ENCODE results near the gene HSF4.

Gene HSF4

DNA sequence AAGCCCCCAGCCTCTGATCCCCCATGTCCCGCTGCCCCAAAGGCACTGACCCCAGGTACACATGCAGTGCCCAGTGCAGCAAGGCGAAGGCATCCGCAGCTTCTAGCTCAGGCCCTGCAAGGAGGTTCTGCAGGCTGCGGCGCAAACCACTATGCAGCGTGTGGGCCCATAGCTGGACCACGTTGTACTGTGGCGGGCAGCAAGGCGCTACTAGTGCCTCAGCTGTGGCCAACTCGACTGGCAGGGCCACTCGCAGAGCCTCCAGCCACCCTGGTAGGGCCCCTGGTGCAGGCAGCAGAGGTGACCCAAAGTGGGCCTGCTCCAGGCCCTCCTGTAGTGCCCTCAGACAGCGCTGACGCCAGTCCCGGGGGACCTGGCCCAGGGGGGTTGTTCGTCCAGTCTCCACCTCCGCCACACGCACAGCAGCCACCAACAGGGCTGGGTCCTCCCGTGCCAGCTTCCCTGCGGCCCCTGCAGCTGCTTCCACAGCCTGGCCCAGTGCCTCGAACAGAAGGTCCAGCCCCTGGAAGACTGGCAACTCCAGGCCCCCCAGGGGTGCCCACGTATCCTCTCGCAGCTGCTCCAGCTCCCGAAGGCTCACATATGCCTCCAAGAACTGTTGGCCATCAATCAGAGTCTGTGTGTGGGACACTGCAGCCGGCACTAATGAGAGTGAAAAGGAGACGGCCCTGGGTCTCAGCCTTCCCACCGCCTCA lies 22.8 kb downstream of the HSF4 start:
- no peak for DNase-seq

DNA sequence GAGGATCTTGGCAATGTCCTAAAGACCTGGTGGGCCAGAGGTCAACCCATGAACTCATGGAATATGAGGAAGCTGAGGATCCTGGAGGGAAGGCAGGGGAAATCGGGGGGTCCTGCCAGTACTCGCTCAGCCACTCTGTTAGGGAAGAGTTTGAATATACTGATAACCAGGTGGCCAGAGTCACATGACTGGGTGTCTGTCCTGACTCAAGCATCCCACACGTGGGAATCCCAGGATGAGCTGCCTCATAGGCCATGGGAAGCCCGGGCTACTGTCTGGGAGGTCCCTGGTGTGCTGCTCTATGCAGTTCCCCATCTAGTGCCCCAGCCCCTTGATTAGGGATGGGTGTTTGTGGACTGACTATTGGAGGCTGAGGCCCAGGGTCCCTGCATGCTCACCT lies 23.8 kb downstream of the HSF4 start:
- DNase-seq: no peak

DNA sequence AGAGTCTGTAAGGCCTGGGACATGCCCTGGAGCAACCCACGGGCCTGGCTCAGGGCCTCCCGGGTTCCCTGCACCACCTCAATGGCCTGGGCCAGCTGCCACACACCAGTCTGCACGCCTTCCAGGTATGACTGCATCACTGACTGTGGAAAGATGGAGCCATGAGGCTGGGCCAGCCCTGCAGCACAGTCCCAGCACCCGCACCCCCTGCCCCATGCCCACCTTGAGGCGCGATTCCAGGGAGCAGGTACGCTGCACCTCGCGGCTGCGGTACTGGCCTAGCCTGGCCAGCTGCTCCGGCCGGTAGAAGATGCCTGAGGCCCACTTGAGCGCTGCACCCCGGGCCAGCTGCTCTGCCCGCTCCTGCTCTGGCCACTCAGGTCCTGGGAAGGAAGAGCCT lies 24.3 kb downstream of the HSF4 start:
- DNase-seq: no peak

DNA sequence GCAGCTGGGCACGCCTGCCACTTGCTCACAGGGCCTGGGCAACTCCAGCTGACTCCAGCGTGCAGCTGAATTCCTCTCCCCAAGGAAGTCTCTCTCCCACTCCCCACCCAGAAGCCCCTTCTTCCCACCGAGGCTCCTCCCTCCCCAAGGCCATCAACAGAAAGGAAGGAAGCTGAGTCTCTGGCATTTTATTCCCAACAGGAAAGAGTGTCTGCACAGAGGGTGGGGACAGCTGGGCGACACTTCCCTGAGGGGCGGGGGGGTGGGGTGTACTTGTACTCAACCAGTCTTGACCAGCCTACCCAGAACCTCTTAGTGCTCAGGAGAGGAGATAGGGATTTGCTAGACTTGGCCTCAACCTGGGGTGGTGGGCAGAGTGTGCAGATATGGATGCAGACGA lies 25.5 kb downstream of the HSF4 start, which contains the start of gene EXOC3L1:
EXOC3L1 (minus strand) TSS at position 96 of the 400 bp plus-strand sequence. CDS start 460 bp downstream, outside the sequence.
- no peak for DNase-seq

DNA sequence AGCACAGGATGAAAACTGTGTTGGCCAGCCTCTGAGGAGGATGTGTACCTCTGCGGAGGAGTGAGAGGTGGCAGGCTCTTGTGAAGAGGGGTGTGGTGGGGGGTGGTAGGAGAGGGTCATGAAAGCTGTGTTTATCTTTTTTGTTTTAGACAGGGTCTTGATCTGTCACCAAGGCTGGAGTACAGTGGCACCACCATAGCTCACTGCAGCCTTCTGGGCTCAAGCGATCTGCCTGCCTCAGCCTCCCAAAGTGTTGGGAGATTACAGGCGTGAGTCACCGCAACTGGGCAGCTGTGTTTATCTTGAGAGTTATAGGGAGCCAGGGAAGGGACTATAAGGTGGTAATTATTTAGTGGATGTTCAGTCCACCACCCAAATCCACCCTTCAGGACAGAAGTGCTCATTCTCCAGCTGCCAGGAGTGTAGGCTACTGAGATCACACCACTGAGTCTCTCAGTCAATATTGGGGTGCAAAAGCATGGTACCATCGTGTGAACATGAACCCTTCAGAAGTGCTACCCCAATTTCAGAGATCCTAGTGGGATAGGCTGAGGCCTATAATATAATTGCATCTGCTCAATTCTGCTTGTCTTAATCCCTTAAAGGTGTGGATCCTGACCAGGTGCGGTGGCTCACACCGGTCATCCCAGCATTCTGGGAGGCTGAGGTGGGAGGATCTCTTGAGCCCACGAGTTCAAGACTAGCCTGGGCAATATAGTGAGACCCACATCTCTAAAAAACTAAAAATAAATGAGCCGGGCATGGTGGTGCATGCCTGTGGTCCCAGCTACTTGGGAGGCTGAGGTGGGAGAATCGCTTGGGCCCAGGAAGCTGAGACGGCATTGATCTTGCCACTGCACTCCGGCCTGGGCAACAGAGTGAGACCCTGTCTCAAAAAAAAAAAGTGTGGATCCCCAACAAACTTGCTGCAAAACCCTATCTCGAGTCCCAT lies 26.2 kb downstream of the HSF4 start:
- DNase-seq: no peak

DNA sequence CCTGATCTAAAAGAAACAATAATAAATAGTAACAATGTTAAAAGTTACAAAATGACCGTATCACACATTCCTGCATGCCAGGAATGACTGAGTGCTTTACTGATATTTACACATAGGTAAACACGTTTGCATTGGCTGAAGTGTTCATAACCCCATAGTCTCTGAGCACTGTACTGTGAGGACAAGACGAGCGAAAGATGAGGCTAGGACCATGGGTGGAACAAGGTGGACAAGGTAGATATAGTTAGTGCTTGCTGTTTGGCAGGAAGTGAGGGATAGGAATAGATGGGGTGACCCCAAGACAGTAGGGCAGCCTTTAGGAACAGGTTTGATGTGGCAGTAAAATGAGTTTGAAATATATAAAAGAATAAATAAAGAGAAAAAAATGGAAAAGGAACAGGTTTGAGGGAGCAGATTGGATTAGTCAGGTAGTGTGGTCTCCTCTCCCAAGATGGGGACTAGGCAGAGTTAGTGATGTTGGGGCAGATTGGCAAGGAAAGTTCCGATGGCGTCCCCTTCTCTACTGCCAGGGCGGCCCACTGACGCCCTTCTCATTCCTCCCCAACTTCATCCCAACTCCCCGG lies 27.0 kb downstream of the HSF4 start:
- no peak for DNase-seq

DNA sequence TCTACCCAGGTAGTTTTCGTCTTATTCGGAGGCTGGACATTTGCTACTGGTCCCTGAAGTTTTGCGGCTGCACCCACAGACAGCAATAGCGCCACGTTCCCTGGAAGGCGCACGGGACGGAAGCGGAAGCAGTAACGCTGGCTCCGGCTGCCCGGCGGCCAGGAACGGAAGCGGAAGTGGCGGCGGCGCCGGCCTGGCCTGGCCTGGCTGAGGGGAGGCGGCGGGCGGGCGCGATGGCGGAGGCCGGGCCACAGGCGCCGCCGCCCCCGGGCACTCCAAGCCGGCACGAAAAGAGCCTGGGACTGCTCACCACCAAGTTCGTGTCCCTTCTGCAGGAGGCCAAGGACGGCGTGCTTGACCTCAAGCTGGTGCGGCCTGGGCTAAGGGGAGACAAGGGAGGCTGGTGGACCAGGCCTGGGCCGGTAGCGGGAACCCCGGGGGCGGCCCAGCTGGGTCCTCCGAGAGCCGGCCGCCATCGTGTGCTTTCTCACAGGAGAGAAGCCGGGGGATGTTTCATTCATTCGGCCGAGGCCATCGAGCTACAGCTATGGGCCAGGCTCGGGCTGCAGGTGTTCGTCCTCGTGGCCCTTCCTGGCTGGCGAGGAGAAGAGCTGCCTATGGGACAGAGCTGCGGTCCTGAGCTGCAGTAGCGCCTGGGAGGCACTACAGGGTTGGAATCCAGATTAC lies 27.6 kb downstream of the HSF4 start, which contains the start of gene E2F4:
E2F4 (plus strand) TSS at position 161 of the 687 bp plus-strand sequence; CDS start at position 234, 73 bp downstream.
- DNase-seq: peak; percentile 71

DNA sequence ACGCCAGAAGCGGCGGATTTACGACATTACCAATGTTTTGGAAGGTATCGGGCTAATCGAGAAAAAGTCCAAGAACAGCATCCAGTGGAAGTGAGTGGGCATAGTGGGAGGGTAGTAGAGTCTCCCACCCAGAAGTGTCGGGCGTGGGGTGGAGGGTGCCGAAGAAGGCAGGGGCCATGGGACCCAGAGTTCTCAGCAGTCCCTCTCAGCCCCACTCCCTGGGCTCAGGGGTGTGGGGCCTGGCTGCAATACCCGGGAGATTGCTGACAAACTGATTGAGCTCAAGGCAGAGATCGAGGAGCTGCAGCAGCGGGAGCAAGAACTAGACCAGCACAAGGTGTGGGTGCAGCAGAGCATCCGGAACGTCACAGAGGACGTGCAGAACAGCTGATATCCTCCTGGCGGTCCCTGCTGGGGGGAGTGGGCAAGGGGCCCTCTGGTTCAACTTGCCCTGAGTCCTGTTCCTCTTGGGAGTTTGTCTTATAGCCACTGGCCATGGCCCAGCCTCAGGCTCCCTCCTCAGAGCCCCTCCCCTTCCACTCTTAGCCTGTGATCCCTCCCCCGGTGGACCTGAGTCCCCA lies 28.3 kb downstream of the HSF4 start:
- DNase-seq: no peak

DNA sequence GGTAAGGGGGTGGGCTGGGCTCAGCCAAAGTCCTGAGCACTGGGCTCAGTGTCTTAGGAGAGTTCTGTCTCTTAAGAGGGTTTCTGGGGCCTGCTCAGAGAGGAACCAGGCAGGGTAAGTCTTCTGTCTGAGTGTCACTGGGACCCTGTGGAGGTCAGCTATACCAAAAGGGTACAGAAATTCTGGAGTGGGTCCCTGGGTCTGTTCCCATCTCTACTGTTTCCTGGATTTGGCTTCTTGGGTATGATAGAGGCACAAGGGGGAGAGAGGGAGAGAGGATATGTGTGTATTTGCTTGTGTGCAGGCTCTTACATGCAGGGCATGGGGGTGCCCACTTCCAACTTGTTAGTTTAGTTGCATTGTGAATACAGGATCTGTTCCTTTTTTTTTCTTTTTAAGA lies 29.0 kb downstream of the HSF4 start:
- no peak for DNase-seq

DNA sequence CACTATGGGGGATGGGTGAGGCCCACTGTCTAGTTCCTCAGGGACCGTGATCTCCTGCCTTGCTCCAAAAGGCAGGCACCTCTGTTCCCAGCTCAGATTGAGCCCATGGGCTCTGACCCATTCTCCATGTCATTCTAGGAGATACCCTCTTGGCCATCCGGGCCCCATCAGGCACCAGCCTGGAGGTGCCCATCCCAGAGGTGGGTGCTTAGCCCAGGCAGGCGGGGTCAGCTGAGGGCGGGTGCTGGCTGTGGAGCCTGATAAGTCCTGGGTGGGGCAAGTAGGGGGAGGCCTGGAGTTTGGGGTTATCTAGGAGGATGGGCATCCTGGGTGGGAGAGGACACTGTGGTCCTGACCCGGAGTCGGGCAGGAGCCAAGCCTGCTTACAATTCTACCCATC lies 29.7 kb downstream of the HSF4 start:
- no peak for DNase-seq

DNA sequence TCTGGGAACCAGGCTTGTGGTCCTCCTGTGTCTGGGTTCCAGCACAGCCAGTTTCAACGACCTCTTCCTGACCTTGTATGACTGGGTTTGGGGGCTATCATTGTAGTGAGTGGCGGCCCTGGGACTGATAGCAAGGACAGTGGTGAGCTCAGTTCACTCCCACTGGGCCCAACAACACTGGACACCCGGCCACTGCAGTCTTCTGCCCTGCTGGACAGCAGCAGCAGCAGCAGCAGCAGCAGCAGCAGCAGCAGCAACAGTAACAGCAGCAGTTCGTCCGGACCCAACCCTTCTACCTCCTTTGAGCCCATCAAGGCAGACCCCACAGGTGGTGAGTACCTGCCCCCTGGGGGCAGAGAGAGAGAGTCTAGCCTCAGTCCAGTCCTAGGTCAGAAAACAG lies 31.1 kb downstream of the HSF4 start:
- no peak for DNase-seq

DNA sequence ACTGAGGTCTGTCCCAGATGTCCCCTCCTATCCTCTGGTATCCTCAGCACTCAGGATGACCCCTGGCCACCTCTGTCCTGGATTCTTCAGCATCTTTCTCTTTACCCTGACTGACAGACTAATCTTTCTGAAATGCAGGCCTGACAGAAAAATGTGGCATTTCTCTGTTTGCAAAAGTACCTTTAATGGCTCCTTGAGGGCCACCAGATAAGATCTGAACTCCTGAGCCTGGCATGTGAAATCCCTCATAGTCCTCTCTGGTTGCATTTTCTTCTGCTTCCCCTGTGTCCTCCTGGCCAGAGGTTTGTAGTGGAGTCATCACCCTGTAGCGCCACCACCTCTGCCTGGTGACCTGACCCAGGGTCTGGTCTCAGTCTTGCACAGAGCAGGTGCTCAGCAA lies 32.3 kb downstream of the HSF4 start:
- DNase-seq: no peak

DNA sequence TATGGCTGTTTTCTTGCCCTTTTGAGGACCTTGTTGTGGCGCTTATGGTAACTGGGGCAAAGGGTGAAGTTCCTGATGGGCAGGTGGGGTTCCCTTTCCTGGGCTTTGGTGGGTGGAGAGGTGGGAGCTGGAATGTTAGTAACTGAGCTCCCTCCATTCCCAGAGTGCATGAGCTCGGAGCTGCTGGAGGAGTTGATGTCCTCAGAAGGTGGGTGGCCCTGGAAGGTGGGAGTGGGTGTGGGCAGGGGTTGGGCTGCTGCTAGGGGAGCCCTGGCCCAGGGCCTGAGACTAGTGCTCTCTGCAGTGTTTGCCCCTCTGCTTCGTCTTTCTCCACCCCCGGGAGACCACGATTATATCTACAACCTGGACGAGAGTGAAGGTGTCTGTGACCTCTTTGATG lies 33.2 kb downstream of the HSF4 start:
- DNase-seq: no peak

DNA sequence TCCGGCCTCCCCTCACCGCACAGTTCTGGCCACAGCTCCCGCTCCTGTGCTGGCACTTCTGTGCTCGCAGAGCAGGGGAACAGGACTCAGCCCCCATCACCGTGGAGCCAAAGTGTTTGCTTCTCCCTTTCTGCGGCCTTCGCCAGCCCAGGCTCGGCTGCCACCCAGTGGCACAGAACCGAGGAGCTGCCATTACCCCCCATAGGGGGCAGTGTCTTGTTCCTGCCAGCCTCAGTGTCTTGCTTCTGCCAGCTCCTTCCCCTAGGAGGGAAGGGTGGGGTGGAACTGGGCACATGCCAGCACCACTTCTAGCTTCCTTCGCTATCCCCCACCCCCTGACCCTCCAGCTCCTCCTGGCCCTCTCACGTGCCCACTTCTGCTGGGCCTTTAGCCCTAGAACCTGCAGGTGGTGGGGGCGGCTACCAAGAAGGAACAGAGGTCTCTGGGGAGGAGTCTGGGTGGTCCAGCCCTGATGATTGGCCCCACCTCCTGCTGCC lies 33.7 kb downstream of the HSF4 start:
- no peak for DNase-seq

DNA sequence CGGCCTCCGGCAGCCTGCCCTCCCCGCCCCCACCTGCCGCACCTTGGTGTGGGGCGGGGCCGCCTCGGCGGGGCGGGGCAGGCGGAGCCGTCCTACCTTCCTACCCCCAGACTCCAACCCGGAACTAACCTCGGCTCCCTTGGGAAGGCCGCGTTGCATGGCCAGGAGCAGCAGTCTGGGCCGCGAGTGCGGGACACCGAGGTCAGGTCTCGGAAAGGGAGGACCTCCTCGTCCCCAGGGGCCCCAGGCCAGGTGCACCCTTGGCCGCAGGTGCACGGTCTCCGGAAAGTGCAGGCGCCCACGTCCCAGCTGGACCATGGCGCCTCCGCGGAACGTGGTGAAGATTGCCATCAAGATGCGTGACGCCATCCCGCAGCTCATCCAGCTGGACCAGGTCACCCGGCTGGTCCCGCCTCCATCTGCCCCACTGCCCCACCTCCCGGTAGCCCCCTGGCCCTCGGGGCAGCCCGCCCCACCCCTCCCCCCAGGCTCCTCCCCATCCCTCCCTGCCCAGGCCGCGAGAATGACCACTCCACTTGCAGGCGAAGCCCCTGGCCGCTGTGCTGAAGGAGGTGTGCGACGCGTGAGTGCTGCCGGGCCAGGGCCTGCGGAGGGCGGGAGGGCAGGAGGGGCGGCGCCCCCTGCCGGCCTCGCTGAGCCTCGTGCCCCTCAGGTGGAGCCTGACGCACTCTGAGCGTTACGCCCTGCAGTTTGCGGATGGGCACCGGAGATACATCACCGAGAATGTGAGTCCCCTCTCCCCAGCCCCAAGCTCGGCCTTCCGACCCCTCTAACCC lies 34.7 kb downstream of the HSF4 start, which contains the start of gene ELMO3:
ELMO3 (plus strand) TSS at position 121 of the 797 bp plus-strand sequence; CDS start at position 317, 196 bp downstream.
- no peak for DNase-seq

DNA sequence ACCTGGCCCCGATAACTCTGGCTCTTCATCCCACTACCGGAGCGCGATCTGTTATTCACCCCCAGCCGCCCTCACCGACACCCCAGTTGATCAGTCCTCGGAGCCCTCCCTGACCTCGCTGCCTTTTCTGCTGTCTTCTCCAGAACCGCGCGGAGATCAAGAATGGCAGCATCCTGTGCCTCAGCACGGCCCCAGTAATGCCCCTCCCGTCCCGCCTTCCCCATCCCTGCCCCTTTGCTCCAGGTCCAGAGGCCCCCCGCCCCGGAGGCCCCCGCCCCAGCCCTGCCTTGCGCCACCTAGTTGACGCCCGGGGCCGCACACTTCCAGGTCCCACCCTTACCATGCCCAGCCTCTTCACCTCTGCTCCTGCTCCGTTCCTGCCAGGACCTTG lies 35.3 kb downstream of the HSF4 start:
- no peak for DNase-seq

DNA sequence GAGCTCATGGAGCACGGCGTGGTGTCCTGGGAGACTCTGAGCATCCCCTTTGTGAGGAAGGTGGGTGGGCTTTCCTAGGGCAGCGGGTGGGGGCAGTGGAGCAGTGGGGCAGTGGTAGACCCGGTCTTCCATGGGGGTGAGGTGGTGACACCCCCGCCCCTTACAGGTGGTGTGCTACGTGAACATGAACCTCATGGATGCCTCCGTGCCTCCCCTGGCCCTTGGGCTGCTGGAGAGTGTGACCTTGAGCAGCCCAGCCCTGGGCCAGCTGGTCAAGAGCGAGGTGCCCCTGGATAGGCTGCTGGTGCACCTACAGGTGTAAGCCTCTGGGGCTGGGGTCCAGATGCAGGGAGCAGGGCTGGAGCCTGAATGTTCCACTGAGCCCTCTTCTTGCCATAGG lies 35.9 kb downstream of the HSF4 start:
- no peak for DNase-seq

DNA sequence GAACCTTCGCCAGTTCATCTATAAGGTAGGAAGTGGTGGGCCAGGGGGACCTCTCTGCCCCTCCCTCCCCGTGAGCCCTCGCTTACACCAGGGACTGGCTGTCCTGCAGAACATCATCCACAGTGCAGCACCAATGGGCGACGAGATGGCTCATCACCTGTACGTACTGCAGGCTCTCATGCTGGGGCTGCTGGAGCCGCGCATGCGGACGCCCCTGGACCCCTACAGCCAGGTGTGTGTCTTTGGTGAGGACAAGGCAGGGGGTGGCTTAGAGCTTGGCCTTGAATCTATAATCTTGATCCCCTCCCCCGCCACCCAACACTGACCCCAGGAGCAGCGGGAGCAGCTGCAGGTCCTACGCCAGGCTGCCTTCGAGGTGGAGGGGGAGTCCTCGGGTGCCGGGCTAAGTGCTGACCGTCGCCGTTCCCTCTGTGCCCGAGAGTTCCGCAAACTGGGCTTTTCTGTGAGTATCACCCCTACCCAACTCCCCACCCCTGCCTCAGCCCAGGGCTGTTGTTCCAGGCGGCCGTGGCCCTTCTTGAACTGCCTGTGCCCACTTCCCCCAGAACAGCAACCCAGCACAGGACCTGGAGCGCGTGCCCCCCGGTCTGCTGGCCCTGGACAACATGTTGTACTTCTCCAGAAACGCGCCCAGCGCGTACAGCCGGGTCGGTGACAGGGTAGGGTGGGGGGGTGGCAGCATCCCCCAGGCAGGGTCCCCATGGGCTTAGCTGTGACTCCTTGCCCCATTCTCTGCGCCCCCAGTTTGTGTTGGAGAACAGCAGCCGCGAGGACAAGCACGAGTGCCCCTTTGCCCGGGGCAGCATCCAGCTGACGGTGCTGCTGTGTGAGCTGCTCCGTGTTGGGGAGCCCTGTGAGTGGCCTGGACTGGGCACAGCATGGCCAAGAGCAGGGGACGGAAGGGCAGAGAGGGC lies 37.1 kb downstream of the HSF4 start:
- no peak for DNase-seq

DNA sequence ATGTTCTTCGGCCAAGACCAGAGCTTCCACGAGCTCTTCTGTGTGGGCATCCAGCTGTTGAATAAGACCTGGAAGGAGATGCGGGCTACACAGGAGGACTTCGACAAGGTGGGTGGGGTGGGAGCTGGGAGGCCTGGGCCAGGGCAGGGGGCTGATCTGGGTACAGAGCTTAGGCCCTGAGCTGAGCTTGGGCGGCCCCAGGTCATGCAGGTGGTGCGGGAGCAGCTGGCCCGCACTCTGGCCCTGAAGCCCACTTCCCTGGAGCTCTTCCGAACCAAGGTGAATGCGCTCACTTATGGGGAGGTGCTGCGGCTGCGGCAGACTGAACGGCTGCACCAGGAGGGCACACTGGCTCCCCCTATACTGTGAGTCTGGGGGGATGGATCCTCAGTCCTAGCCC lies 37.9 kb downstream of the HSF4 start:
- DNase-seq: no peak

DNA sequence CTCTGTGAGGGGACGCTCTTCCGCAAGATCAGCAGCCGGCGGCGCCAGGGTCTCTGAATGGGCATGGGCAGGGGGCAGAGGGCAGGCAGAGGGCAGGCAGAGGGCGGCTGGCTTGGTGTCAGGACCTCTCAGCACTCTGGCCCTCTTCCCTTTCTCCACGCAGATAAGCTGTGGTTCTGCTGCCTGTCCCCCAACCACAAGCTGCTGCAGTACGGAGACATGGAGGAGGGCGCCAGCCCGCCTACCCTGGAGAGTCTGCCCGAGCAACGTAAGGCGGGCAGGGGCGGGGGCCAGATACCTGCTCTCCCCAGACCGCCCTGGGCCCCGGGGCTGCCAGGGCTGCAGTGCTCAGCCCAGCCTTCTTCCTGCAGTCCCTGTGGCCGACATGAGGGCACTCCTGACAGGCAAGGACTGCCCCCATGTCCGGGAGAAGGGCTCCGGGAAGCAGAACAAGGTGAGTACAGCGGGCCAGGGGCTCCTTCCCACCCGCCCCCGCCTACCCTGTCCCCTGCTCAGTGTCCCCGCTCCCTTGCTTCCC lies 38.5 kb downstream of the HSF4 start:
- DNase-seq: no peak

Data from T1000 (cell line).